Psoas muscle (tissue), 8 donors: ENCODE measurements around the gene HOMER2. TPM values are rescaled to one million over a fixed set of nuclear protein-coding genes. Genes with fewer than 3 reads are reported as not detected.

ENCODE experiments used
- ATAC-seq, 4 donors: fragments of 200-7000 bp; cut with Tn5 transposase; one replicate each; pipeline ENCODE4 v1.9.1; 2020; ENCODE audit warnings: moderate library complexity in 3 of 4, mild to moderate bottlenecking in 2 of 4
- DNase-seq, 2 donors: peaks; one replicate each; pipeline ENCODE4 v3.0.0-alpha.2; 2020
- H3K27ac ChIP-seq: fragments of 200-600 bp; one replicate; pipeline ENCODE4 v1.8.0; 2022
- H3K27me3 ChIP-seq, 3 donors: fragments of 200-600 bp in 1 of 3; one replicate each; pipeline versions ENCODE4 v1.6.1 to v1.8.0; 2013 to 2022; ENCODE audit warnings: low read length in 2 of 3, mild to moderate bottlenecking in 2 of 3, moderate library complexity in 1 of 3; ENCODE audit not compliant: insufficient read depth in 3 of 3
- H3K36me3 ChIP-seq, 2 donors: fragments of 200-600 bp in 1 of 2; one replicate each; pipeline versions ENCODE4 v1.6.1 to v1.8.0; 2013 to 2022; ENCODE audit warnings: low read depth in 1 of 2, mild to moderate bottlenecking in 1 of 2, moderate library complexity in 1 of 2; ENCODE audit not compliant: insufficient read depth in 1 of 2
- H3K4me1 ChIP-seq: fragments of 200-600 bp; one replicate; pipeline ENCODE4 v1.8.0; 2022
- H3K4me3 ChIP-seq: fragments of 200-600 bp; one replicate; pipeline ENCODE4 v1.8.0; 2022; ENCODE audit warnings: mild to moderate bottlenecking
- H3K9me3 ChIP-seq: fragments of 200-600 bp; one replicate; pipeline ENCODE4 v1.8.0; 2022
- CTCF ChIP-seq: fragments of 200-600 bp; IDR thresholded peaks from one replicate; pipeline ENCODE4 v1.8.0; 2022; ENCODE audit warnings: antibody characterized with exemption
- WGBS, 3 donors: extraction: QIAGEN DNeasy Blood & Tissue Kit; methylation state at CpG; one replicate each; pipeline versions ENCODE4 v1.1.6 to v1.1.7; 2013; 5-methylcytosine and 5-hydroxymethylcytosine counted together
- intact Hi-C, 2 donors: fragments of 100-400 bp; cut with DNase I; formaldehyde crosslinking; loops; one replicate each; pipeline versions ENCODE4 v1.11.0 to v1.14.2; 2022
- polyA plus RNA-seq, 3 donors: library from polyadenylated mRNA; stranded (reverse); fragments of 200-250 nt; gene quantifications; one replicate each; pipeline ENCODE4 v1.2.3, GENCODE V29; 2013
- total RNA-seq, 4 donors: library from RNA; stranded (reverse); fragmentation: NEBNext Ultra II Directional in 2 of 4; extraction: Animal tissue kit (Norgen Biotek cat#: 25700) in 2 of 4; gene quantifications; one replicate each; pipeline versions ENCODE4 v1.2.1 to v1.2.4, GENCODE V29; 2021 to 2023
- donor health status: healthy with polysubstance abuse.
- donor health status: DM: no; HTN: no; CAD: no; lungs with moderate emphysema.
- donor health status: Bipolar disorder and iron deficiency.
- donor health status: healthy.
- donor health status: DM: yes; HTN: yes; CAD: no.
- donor health status: DM: no; HTN: no; CAD: no.
- donor health status: DM: no; HTN: no; CAD: no.
- donor health status: DM: yes; HTN: yes; CAD: no.

Gene HOMER2
- total and polyA plus RNA-seq, 7 donors: 27.2 to 119 (median 53.9) TPM

GRCh38 chr15:82820128-82820527 is 132.4 kb downstream of the HOMER2 start:
- Histone ChIP-seq H3K27me3 (no peaks in the 10 kb centered on the region), H3K27ac (no peak overlapping the region), H3K4me1 (peaks cover 6% of the 10 kb centered on the region), H3K4me3 (no peak overlapping the region), H3K9me3 (no peaks in the 10 kb centered on the region), H3K36me3 (peaks cover 11 to 100% of the 10 kb centered on the region in 2 donors)
- ATAC-seq (no peak), DNase-seq (no peak)
- intact Hi-C loops: no loop called here
- TF ChIP-seq CTCF: no peak

GRCh38 chr15:82812994-82813393 is 139.5 kb downstream of the HOMER2 start:
- no peak for TF ChIP-seq CTCF
- Histone ChIP-seq H3K4me1 (peaks cover 44% of the 10 kb centered on the region), H3K9me3 (no peaks in the 10 kb centered on the region), H3K36me3 (peaks cover 6 to 52% of the 10 kb centered on the region in 2 donors), H3K4me3 (no peak overlapping the region), H3K27ac (peak overlapping the region; percentile 100), H3K27me3 (no peaks in the 10 kb centered on the region)
- 63 to 71% (median 68%) methylated on average over 4 of the region's 4 CpGs for WGBS, 3 donors
- DNase-seq (no peak), ATAC-seq (no peak)
- intact Hi-C loops: no loop called here

GRCh38 chr15:82810890-82811426 is 141.6 kb downstream of the HOMER2 start:
- Histone ChIP-seq H3K27me3 (no peaks in the 10 kb centered on the region), H3K27ac (peak overlapping the region; percentile 100), H3K36me3 (peaks cover 0 to 32% of the 10 kb centered on the region in 2 donors), H3K9me3 (no peaks in the 10 kb centered on the region), H3K4me3 (peak overlapping the region; percentile 92), H3K4me1 (peaks cover 57% of the 10 kb centered on the region)
- TF ChIP-seq CTCF: no peak
- no peak for ATAC-seq
- intact Hi-C loops: loop anchor here in 1 of 2 donors (1.0 kb wide), 1 partner anchor 61 kb away; no protein-coding TSS in a partner anchor
- no peak for DNase-seq
- 1 to 5% (median 1%) methylated on average over 6 of the region's 6 CpGs for WGBS, 3 donors

- WGBS, 3 donors: 0 to 1% (median 0%) methylated on average over 53 to 81 of the region's 81 CpGs
- DNase-seq: peak in 1 of 2 donors; percentile 66
- peaks cover 53% of the 10 kb centered on the region for H3K4me1 ChIP-seq
Measured at GRCh38 chr15:82810061-82810889, 142.2 kb downstream of the HOMER2 start.

More at GRCh38 chr15:82810061-82810889, 142.2 kb downstream of the HOMER2 start:
- Histone ChIP-seq H3K27ac (peak overlapping the region; percentile 100), H3K9me3 (no peaks in the 10 kb centered on the region), H3K36me3 (peaks cover 0 to 25% of the 10 kb centered on the region in 2 donors), H3K4me3 (peak overlapping the region; percentile 92), H3K27me3 (no peaks in the 10 kb centered on the region)
- intact Hi-C loops: loop anchor here in 1 of 2 donors (1.0 kb wide), 1 partner anchor 60 kb away; no protein-coding TSS in a partner anchor
- peak in 2 of 4 donors; percentile 0 to 1 for ATAC-seq
- no peak for TF ChIP-seq CTCF
